B cell (primary cell): ENCODE results near the gene ARL6IP5. TPM values are rescaled to one million over a fixed set of nuclear protein-coding genes. Genes with fewer than 3 reads are reported as not detected.

Experiments
- ATAC-seq: fragments of 200-7000 bp; cut with Tn5 transposase; one replicate; pipeline ENCODE4 v1.10.0; 2021; ENCODE audit warnings: low read depth, mild to moderate bottlenecking, moderate number of reproducible peaks, moderate library complexity
- CTCF ChIA-PET: fragments of 350-600 bp; sonication (Branson Sonifier 250); formaldehyde crosslinking; loops from one replicate; lab custom pipeline; 2021; ENCODE audit warnings: antibody characterized with exemption, inconsistent platforms; lab: Charles Lee
- POLR2A ChIA-PET: fragments of 350-600 bp; sonication (Branson Sonifier 250); formaldehyde crosslinking; loops from one replicate; lab custom pipeline; 2021; ENCODE audit warnings: antibody characterized with exemption; lab: Charles Lee
- DNase-seq: peaks from one replicate; pipeline ENCODE4 v3.0.0; 2013
- H2AFZ ChIP-seq: 2 replicates; pipeline ENCODE4 v1.6.1; 2012; ENCODE audit warnings: mild to moderate bottlenecking, low read depth, low read length; ENCODE audit not compliant: insufficient read depth, poor library complexity, severe bottlenecking
- H3K27ac ChIP-seq, 2 donors: 1 replicate in 1 of 2; 2 replicates in 1 of 2; pipeline ENCODE4 v1.5.1; 2012 to 2013; ENCODE audit warnings: low read length in 2 of 2, mild to moderate bottlenecking in 2 of 2, moderate library complexity in 1 of 2
- H3K27me3 ChIP-seq, 4 experiments: fragments of 200-600 bp in 1 of 4; sonication (generic) in 1 of 4; replicated peaks in 1 of 4; 1 replicate in 2 of 4; 2 replicates in 2 of 4; pipeline versions ENCODE4 v1.6.1 to v1.7.0; 2013 to 2016; ENCODE audit warnings: low read length in 3 of 4, mild to moderate bottlenecking in 2 of 4, mixed read lengths in 1 of 4, moderate library complexity in 1 of 4; ENCODE audit not compliant: insufficient read depth in 4 of 4, control insufficient read depth in 3 of 4; ENCODE audit errors: control extremely low read depth in 1 of 4
- H3K36me3 ChIP-seq, 2 experiments: replicated peaks in 1 of 2; 1 replicate in 1 of 2; 2 replicates in 1 of 2; pipeline versions ENCODE4 v1.6.1 to v1.7.1; 2013; ENCODE audit warnings: low read length in 1 of 2; ENCODE audit not compliant: insufficient read depth in 2 of 2, control insufficient read depth in 1 of 2; ENCODE audit errors: control extremely low read depth in 1 of 2, extremely low read depth in 1 of 2
- H3K4me1 ChIP-seq, 2 donors: fragments of 200-600 bp in 1 of 2; sonication (generic) in 1 of 2; 1 replicate in 1 of 2; 2 replicates in 1 of 2; pipeline versions ENCODE4 v1.5.1 to v1.6.1; 2013 to 2017; ENCODE audit warnings: low read length in 2 of 2; ENCODE audit not compliant: control insufficient read depth in 2 of 2, insufficient read depth in 2 of 2
- H3K4me2 ChIP-seq: replicated peaks from 2 replicates; pipeline ENCODE3; 2012; ENCODE audit warnings: mild to moderate bottlenecking, low read depth, low read length; ENCODE audit not compliant: poor library complexity, severe bottlenecking
- H3K4me3 ChIP-seq, 5 experiments: fragments of 200-600 bp in 1 of 5; sonication (generic) in 1 of 5; 1 replicate in 3 of 5; 2 replicates in 2 of 5; pipeline versions ENCODE4 v1.5.1 to v1.7.0; 2011 to 2016; ENCODE audit warnings: low read length in 4 of 5, mild to moderate bottlenecking in 4 of 5, low read depth in 2 of 5, control low read depth in 1 of 5, moderate library complexity in 1 of 5; ENCODE audit not compliant: insufficient read depth in 1 of 5; ENCODE audit errors: control extremely low read depth in 1 of 5, extremely low read depth in 1 of 5
- H3K79me2 ChIP-seq: fragments of 200-600 bp; sonication (generic); one replicate; pipeline ENCODE4 v1.6.0; 2016; ENCODE audit warnings: low read length; ENCODE audit not compliant: control insufficient read depth, insufficient read depth
- H3K9ac ChIP-seq: fragments of 200-600 bp; sonication (generic); 2 replicates; pipeline ENCODE4 v1.6.1; 2017; ENCODE audit warnings: mild to moderate bottlenecking, low read length, moderate library complexity
- H3K9me3 ChIP-seq, 3 donors: one replicate each; pipeline versions ENCODE4 v1.6.1 to v1.7.1; 2013; ENCODE audit warnings: low read length in 2 of 3; ENCODE audit not compliant: control insufficient read depth in 2 of 3, insufficient read depth in 1 of 3; ENCODE audit errors: control extremely low read depth in 1 of 3
- H4K20me1 ChIP-seq: 2 replicates; pipeline ENCODE4 v1.6.0; 2012; ENCODE audit warnings: mild to moderate bottlenecking, low read length; ENCODE audit not compliant: insufficient read depth, control insufficient read depth, poor library complexity, severe bottlenecking
- H3K27ac Mint-ChIP-seq: one replicate; pipeline ENCODE4 v1.8.0; 2021; ENCODE audit warnings: mixed read lengths
- H3K27me3 Mint-ChIP-seq: one replicate; pipeline ENCODE4 v1.8.0; 2021; ENCODE audit warnings: mixed read lengths
- H3K4me1 Mint-ChIP-seq: one replicate; pipeline ENCODE4 v1.8.0; 2021; ENCODE audit warnings: mixed read lengths
- H3K4me3 Mint-ChIP-seq: one replicate; pipeline ENCODE4 v1.8.0; 2021; ENCODE audit warnings: mixed read lengths
- H3K9me3 Mint-ChIP-seq: one replicate; pipeline ENCODE4 v1.8.0; 2022; ENCODE audit warnings: mixed read lengths; ENCODE audit not compliant: insufficient read depth
- CTCF ChIP-seq: fragments of 200-600 bp; IDR thresholded peaks from one replicate; pipeline ENCODE4 v1.8.0; 2022; ENCODE audit warnings: antibody characterized with exemption, mild to moderate bottlenecking
- EZH2 ChIP-seq: IDR thresholded peaks from 2 replicates; pipeline ENCODE4 v1.6.1; 2012; ENCODE audit warnings: borderline replicate concordance, low read depth, mild to moderate bottlenecking, moderate library complexity, low read length; ENCODE audit not compliant: insufficient read depth, poor library complexity, severe bottlenecking
- WGBS: methylation state at CpG from one replicate; pipeline ENCODE4 v1.1.5; 2013; ENCODE audit warnings: missing lambda C conversion rate; ENCODE audit not compliant: insufficient coverage; 5-methylcytosine and 5-hydroxymethylcytosine counted together
- intact Hi-C: fragments of 100-400 bp; cut with micrococcal nuclease; formaldehyde crosslinking; loops from one replicate; pipeline ENCODE4 v1.10.0; 2022
- polyA plus RNA-seq: library from polyadenylated mRNA; depleted of rRNA; stranded (reverse); fragments of >200 nt; gene quantifications from 2 replicates; pipeline ENCODE4 v1.2.3, GENCODE V29; 2012
- total RNA-seq, 2 donors: library from RNA; stranded (reverse); fragments of 120-200 nt in 1 of 2; gene quantifications; 1 replicate in 1 of 2; 2 replicates in 1 of 2; pipeline versions ENCODE4 v1.2.3 to v1.2.4, GENCODE V29; 2013 to 2022

ARL6IP5 gene
- total and polyA plus RNA-seq, 2 donors (not counting 1 experiment from before 2014, with no cell fraction given), result 39.5 to 89.1 TPM

GRCh38 chr3:69081583-69082262 lies 3.0 kb upstream of the ARL6IP5 start:
- no peaks in the 10 kb centered on the region for H3K9me3 Mint-ChIP-seq
- Histone ChIP-seq H3K36me3 (no peaks in the 10 kb centered on the region), H3K27me3 (no peaks in the 10 kb centered on the region), H3K9me3 (no peaks in the 10 kb centered on the region), H3K27ac (peak overlapping the region; percentile 87 to 95), H3K4me3 (peak overlapping the region in 1 of 5 experiments; percentile 88), H4K20me1 (peaks cover 10% of the 10 kb centered on the region), H3K9ac (peak overlapping the region; percentile 14), H3K4me2 (peak overlapping the region; percentile 87), H3K4me1 (peaks cover 53 to 58% of the 10 kb centered on the region in 2 donors), H3K79me2 (peaks cover 64% of the 10 kb centered on the region), H2AFZ (peak overlapping the region; percentile 46)
- intact Hi-C loops, result loop anchor here (2.0 to 5.0 kb wide), 2 partner anchors 13 to 41 kb away; partner anchors contain the start of gene LMOD3
- peak overlapping the region; percentile 92 for H3K27ac Mint-ChIP-seq
- ChIA-PET POLR2A (interaction anchor here (0.7 to 1.2 kb wide), 3 partner anchors 16 to 29 kb away, joined by 3 to 5 read pairs (median 4); partner anchors contain the start of gene TMF1), CTCF (interaction anchor here (0.6 to 2.0 kb wide), 6 partner anchors 10 to 44 kb away, joined by 3 to 8 read pairs (median 5); partner anchors contain the start of gene TMF1)
- 37% methylated on average over 4 of the region's 5 CpGs for WGBS
- peaks cover 68% of the 10 kb centered on the region for H3K4me1 Mint-ChIP-seq
- DNase-seq (peak; percentile 34), ATAC-seq (no peak)
- TF ChIP-seq EZH2 (no peak), CTCF (no peak)
- H3K4me3 Mint-ChIP-seq, result peak overlapping the region; percentile 75
- H3K27me3 Mint-ChIP-seq, result no peaks in the 10 kb centered on the region

GRCh38 chr3:69082361-69082760 lies 2.4 kb upstream of the ARL6IP5 start:
- H3K79me2 ChIP-seq, result peaks cover 64% of the 10 kb centered on the region
- H4K20me1 ChIP-seq, result peaks cover 10% of the 10 kb centered on the region
- peaks cover 58 to 65% of the 10 kb centered on the region in 2 donors for H3K4me1 ChIP-seq
- H3K36me3 ChIP-seq, result no peaks in the 10 kb centered on the region
- WGBS, result no CpG with 5 or more reads among the region's 2 CpGs
- H3K9ac ChIP-seq, result peak overlapping the region; percentile 83
- H3K27me3 Mint-ChIP-seq, result no peaks in the 10 kb centered on the region
- TF ChIP-seq EZH2 (no peak), CTCF (no peak)
- no peaks in the 10 kb centered on the region for H3K27me3 ChIP-seq
- intact Hi-C loops, result loop anchor here (5.0 kb wide), 1 partner anchor 40 kb away; the partner anchor contains the start of gene LMOD3
- peak overlapping the region; percentile 87 for H3K4me2 ChIP-seq
- H3K27ac ChIP-seq, result peak overlapping the region; percentile 87 to 95
- CTCF ChIA-PET, result interaction anchor here (0.7 to 2.0 kb wide), 6 partner anchors 10 to 45 kb away, joined by 3 to 8 read pairs (median 5); partner anchors contain the start of gene TMF1
- peak overlapping the region; percentile 89 for H3K27ac Mint-ChIP-seq
- ATAC-seq (no peak), DNase-seq (no peak)
- peaks cover 69% of the 10 kb centered on the region for H3K4me1 Mint-ChIP-seq
- H3K9me3 Mint-ChIP-seq, result no peaks in the 10 kb centered on the region
- H3K4me3 Mint-ChIP-seq, result peak overlapping the region; percentile 75
- H3K4me3 ChIP-seq, result peak overlapping the region in 1 of 5 experiments; percentile 88
- H3K9me3 ChIP-seq, result no peaks in the 10 kb centered on the region
- peak overlapping the region; percentile 46 for H2AFZ ChIP-seq
- POLR2A ChIA-PET, result interaction anchor here (0.6 to 0.9 kb wide), 5 partner anchors 10 to 143 kb away, joined by 3 to 5 read pairs (median 3); no protein-coding TSS in a partner anchor
